Esophagus squamous epithelium (tissue), 4 donors: ENCODE results near the gene ANXA1.

Experiments used
- POLR2A ChIP-seq, 4 donors: fragments of 450-650 bp; IDR thresholded peaks; one replicate each; pipeline ENCODE4 v1.6.1; 2017; ENCODE audit warnings: antibody characterized with exemption in 4 of 4, mild to moderate bottlenecking in 4 of 4, moderate library complexity in 3 of 4
- TF ChIP-seq, protein P1 (sequence below), 6 experiments: fragments of 450-650 bp in 4 of 6; fragments of 200-600 bp in 2 of 6; sonication (generic) in 2 of 6; IDR thresholded peaks; one replicate each; pipeline ENCODE4 v1.5.1; 2016 to 2019; ENCODE audit warnings: antibody characterized with exemption in 6 of 6, mild to moderate bottlenecking in 4 of 6, moderate library complexity in 4 of 6

DNA sequence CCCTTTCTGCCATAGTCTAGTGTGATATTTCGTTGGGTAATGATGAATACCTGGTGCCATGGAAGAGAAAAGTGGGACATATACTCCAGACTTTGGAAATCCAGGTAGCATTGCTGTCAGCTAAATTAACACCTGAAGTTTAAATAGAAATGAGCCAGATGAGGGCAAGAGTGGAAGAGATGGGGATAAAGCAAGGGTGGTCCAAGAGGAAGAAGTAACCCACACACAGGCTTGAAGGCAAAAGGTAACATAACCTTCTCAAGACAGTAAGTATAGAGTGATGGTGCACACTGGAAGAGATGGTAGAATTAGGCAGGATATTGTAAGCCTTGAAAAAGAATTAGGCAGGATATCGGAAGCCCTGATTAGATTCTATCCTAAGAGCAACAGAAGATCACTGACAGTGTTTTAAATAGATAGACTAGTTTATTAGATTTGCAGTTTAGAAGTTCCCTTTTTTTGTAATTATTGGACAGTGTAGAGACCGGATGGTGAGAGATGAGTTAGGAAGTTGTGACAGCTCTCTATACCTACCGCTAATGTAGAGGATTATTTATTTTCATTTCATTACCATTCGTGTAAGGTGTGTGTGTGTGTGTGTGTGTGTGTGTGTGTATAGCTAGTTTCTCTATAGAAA is 16.8 kb downstream of the ANXA1 start:
- TF ChIP-seq, protein P1, sequence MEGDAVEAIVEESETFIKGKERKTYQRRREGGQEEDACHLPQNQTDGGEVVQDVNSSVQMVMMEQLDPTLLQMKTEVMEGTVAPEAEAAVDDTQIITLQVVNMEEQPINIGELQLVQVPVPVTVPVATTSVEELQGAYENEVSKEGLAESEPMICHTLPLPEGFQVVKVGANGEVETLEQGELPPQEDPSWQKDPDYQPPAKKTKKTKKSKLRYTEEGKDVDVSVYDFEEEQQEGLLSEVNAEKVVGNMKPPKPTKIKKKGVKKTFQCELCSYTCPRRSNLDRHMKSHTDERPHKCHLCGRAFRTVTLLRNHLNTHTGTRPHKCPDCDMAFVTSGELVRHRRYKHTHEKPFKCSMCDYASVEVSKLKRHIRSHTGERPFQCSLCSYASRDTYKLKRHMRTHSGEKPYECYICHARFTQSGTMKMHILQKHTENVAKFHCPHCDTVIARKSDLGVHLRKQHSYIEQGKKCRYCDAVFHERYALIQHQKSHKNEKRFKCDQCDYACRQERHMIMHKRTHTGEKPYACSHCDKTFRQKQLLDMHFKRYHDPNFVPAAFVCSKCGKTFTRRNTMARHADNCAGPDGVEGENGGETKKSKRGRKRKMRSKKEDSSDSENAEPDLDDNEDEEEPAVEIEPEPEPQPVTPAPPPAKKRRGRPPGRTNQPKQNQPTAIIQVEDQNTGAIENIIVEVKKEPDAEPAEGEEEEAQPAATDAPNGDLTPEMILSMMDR (IDR thresholded peaks at IDR 0.05): no peak
- TF ChIP-seq POLR2A (IDR thresholded peaks at IDR 0.05): no peak
